GM12892 (cell line): Measurements from ENCODE around the gene LEPROT.

Experiments used
- DNase-seq: peaks from one replicate; pipeline ENCODE4 v3.0.0; 2011; ENCODE audit not compliant: insufficient read length
- FAIRE-seq: peaks from 2 replicates; lab custom pipeline; 2011; peaks lifted over from hg19 to GRCh38; lab: Jason Lieb, UNC
- POLR2A ChIP-seq: IDR thresholded peaks from 2 replicates; pipeline ENCODE4 v1.6.1; 2011; ENCODE audit warnings: low read depth, low read length, control low read depth
- POLR2AphosphoS5 ChIP-seq: IDR thresholded peaks from 2 replicates; pipeline ENCODE4 v1.6.1; 2011; ENCODE audit warnings: low read depth, low read length, control low read depth
- TAF1 ChIP-seq: IDR thresholded peaks from 2 replicates; pipeline ENCODE4 v1.6.1; 2011; ENCODE audit warnings: low read depth, mild to moderate bottlenecking, control low read depth, low read length, borderline replicate concordance

The LEPROT gene

GRCh38 chr1:65416767-65417166 lies 3.7 kb upstream of the LEPROT start:
- no peak for DNase-seq
- no peak for FAIRE-seq
- TF ChIP-seq POLR2AphosphoS5 (no peak), TAF1 (no peak), POLR2A (no peak)

GRCh38 chr1:65417729-65418128 lies 2.7 kb upstream of the LEPROT start:
- no peak for FAIRE-seq

GRCh38 chr1:65418522-65419185 lies 1.8 kb upstream of the LEPROT start:
- no peak for FAIRE-seq
- TF ChIP-seq POLR2A = no peak
- no peak for TF ChIP-seq TAF1
- TF ChIP-seq POLR2AphosphoS5 = no peak
- no peak for DNase-seq

More at GRCh38 chr1:65417729-65418128, 2.7 kb upstream of the LEPROT start:
- no peak for DNase-seq
- TF ChIP-seq POLR2AphosphoS5 (no peak), TAF1 (no peak), POLR2A (no peak)

DNA sequence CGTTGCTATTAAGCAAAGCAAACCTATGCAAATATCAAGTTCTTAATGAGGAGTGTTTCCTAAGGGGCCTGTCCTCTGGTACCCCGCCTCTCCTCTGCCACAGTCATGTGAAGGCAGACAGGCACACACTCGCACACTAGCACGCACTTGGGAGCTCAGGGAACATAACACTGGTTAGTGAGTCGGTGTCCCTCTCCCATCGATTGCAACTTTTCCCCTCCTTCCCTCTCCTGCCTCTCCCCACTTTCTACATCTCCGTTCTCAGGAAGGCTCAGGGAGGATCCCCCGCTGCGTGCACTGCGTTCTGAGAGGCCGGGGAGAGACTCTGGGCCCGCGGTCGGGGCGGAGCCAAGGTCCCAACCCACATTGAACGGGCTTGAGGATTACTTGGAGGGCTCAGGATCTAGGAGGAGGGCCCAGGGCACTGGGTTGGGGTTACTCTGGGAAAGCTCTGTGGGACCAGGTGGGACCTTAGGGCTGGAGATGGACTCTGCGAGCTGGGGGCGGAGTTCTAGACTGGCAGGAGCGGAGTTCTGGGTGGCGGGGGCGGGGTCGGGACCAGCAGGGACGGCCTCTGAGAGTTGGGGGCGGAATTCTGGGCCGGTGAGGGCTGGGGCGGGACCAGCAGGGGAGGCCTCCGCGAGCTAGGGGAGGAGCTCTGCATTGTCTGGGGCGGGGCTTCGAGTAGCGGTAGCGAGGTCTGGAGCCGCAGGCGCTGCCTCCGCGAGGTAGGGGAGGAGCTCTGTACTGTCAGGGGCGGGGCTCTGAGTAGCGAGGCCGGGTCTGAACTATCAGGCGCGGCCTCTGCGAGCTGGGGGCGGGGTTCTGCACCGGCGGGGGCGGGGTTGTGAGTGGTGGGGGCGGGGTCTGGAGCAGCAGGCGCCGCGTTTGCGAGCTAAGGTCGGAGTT lies 533 bp upstream of the LEPROT start:
- peak; percentile 93 for FAIRE-seq
- peak; percentile 84 for DNase-seq
- no peak for TF ChIP-seq TAF1
- TF ChIP-seq POLR2AphosphoS5 = no peak
- TF ChIP-seq POLR2A = no peak

DNA sequence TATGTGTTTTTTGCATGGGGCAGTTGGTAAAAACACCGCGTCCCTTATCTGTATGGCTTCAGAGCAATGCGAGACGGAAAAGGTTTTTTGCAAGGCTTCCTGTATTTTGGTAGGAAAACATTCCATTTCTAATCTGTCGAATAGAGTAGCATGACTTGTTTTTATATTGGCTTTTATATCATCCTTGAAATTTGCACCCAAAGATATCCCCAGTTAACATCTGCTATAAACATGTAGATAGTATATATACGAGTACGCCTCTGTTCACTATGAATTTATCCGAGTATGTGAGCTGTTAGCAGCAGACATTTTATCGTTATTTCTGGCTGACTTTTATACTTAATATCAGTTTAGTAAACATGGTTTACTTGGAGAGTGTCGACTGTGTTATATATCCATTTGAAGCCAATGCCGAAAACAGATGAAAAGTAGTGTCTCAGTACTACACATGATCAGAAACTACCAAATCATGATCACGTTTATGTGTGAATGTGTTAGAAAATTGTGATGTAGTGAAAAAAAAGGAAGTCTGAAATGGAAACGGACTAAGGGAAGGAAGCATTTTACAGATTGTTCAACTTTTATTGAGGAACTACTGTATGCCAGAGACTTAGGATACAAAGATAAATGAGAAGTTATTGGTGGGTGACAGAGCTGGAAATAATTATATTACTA lies 1.0 kb downstream of the LEPROT start:
- DNase-seq (no peak), FAIRE-seq (peak; percentile 73)
- TF ChIP-seq TAF1 (no peak), POLR2A (no peak)

DNA sequence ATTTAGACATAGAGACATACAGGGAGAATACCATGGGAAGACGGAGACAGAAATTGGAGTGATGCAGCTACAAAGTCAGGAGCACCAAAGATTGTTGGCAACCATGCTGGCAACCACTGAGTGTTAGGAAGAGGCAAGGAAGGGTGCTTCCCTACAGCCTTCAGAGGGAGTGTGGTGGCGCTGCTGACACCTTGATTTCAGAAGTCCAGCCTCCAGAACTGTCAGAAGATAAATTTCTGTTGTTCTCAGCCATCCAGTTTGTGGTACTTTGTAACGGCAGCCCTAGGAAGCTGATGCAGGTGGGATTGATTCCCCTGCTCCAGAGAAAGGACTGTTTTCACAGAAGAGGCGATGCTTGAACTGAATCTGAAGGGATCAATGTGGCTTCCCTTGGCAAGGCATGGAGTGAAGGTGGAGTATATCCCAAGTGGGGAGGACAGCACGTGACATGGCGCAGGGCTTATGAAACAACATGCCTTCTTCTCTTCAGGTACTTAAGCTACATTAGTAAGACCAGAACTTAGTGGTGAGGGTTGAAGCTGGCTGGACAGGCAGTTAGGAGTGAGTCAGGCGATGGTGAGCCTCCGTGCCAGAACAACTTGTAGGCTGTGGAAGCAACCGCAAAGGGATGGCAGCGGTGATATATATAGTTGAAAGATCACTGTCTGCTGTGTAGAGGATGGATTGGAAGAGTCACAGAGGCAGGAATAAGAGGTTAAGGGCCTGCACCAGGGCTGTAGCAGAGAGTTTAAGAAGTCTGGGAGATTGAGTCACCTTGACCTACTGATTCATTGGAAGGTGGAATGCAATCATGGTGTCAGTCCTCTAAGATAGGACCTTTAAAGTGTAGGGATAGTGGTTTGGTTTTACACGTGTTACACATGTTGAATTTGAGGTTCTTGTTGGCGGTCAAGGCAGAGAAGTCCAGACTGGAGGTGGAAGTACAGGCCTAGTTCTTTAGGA lies 2.1 kb downstream of the LEPROT start:
- no peak for TF ChIP-seq POLR2AphosphoS5
- no peak for TF ChIP-seq POLR2A
- no peak for TF ChIP-seq TAF1
- no peak for FAIRE-seq
- DNase-seq = no peak

- DNase-seq (no peak), FAIRE-seq (no peak)
- TF ChIP-seq POLR2A (no peak), POLR2AphosphoS5 (no peak), TAF1 (no peak)
Observed at GRCh38 chr1:65423884-65424572, 3.6 kb downstream of the LEPROT start.

DNA sequence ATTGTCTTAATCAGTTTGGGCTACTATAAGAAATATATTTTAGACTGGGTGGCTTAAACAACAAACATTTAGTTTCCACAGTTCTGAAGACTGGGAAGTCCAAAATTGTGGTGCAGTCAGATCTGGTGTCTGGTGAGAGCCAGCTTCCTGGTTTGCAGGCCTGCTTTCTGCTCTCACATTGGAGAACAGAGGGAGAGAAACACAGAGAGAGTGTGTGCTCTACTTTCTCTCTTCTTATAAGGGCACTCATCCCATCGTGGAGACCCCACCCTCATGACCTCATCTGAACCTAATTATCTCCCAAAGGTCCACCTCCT lies 4.1 kb downstream of the LEPROT start:
- no peak for DNase-seq
- FAIRE-seq = no peak
- TF ChIP-seq TAF1 = no peak
- TF ChIP-seq POLR2AphosphoS5 = no peak
- no peak for TF ChIP-seq POLR2A

GRCh38 chr1:65425006-65425405 lies 4.5 kb downstream of the LEPROT start:
- DNase-seq = no peak
- TF ChIP-seq POLR2A = no peak
- FAIRE-seq = no peak

GRCh38 chr1:65425697-65426096 lies 5.2 kb downstream of the LEPROT start:
- FAIRE-seq = no peak
- no peak for DNase-seq
- TF ChIP-seq POLR2AphosphoS5 = no peak
- no peak for TF ChIP-seq TAF1
- TF ChIP-seq POLR2A = no peak

DNA sequence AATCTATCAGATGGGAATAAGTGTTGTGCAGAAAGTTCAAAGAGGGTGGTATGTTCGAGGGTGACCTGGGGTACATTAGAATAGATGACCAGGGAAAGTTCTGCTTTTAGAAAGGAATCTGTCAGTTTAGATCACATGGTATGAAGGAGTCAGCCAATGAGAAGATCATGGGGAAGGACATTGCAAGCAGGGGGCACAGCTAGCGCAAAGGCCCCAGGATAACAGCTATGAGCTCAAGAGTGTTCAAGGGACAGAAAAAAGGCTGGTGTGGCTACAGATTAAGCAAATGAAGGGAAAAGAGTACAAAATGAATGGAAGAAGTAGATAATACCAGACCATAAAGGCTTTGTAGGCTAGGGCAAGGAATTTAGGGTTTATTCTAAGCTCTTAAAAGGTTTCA lies 8.6 kb downstream of the LEPROT start:
- FAIRE-seq = no peak
- DNase-seq = no peak

More for the DNA sequence above, 8.6 kb downstream of the LEPROT start:
- TF ChIP-seq TAF1 (no peak), POLR2A (no peak), POLR2AphosphoS5 (no peak)
